ENCODE results near the gene SCAF11. TPM values are rescaled to one million over a fixed set of nuclear protein-coding genes. Genes with fewer than 3 reads are reported as not detected.

The SCAF11 gene
- total and polyA plus RNA-seq, 10 of the 15 experiments (the other 5 are each of a cell fraction or from before 2014, with no cell fraction given): 42.0 to 153 (median 100) TPM

GRCh38 chr12:45966486-45966885, 23.9 kb downstream of the SCAF11 start (continued):
- TF ChIP-seq E2F4 (IDR thresholded peaks at IDR 0.05; ENCODE audit: low read depth, low read length) (no peak), TCF3 (IDR thresholded peaks at IDR 0.05; ENCODE audit: borderline replicate concordance, insufficient read depth, low read depth, low read length) (no peak), TAF1 (IDR thresholded peaks at IDR 0.05; ENCODE audit: borderline replicate concordance, low read depth, low read length) (no peak), SREBF2 (IDR thresholded peaks at IDR 0.05; ENCODE audit: low read length) (no peak), MTA2 (IDR thresholded peaks at IDR 0.05; ENCODE audit: low read depth) (no peak), IKZF1 (conservative IDR thresholded peaks at IDR 0.05) (no peak), IRF4 (IDR thresholded peaks at IDR 0.05; ENCODE audit: low read depth, low read length) (no peak), POLR2AphosphoS5 (IDR thresholded peaks at IDR 0.05; ENCODE audit: low read length) (no peak), EED (IDR thresholded peaks at IDR 0.05; ENCODE audit: low read depth) (no peak)

- Histone ChIP-seq H3K9ac (ENCODE audit: control insufficient read depth, insufficient read depth, low read length) (no peak overlapping the region), H3K27me3 (replicated peaks in 1 of 2; ENCODE audit: control insufficient read depth in 2 of 2, insufficient read depth in 2 of 2, low read length in 1 of 2) (no peaks in the 10 kb centered on the region), H3K27ac (ENCODE audit: control insufficient read depth, insufficient read depth) (no peak overlapping the region), H2AFZ (ENCODE audit: control insufficient read depth, low read depth, low read length) (no peak overlapping the region), H3K4me1 (ENCODE audit: control insufficient read depth, insufficient read depth, low read length) (no peaks in the 10 kb centered on the region), H3K4me3 (no peak overlapping the region), H3K79me2 (ENCODE audit: control insufficient read depth, insufficient read depth, low read length) (peaks cover 26% of the 10 kb centered on the region), H3K9me3 (replicated peaks; ENCODE audit: control insufficient read depth, insufficient read depth, low read length) (peaks cover 3% of the 10 kb centered on the region; the same call in 2 of the 3 replicates), H3K36me3 (ENCODE audit: control insufficient read depth in 2 of 2, insufficient read depth in 2 of 2, low read length in 1 of 2) (peaks cover 0 to 24% of the 10 kb centered on the region in 2 experiments), H3K4me2 (ENCODE audit: control insufficient read depth, insufficient read depth) (no peak overlapping the region), H4K20me1 (ENCODE audit: control insufficient read depth, insufficient read depth) (no peaks in the 10 kb centered on the region; the same call in 1 of the 2 replicates)
- 97% methylated on average over 4 of the region's 4 CpGs for WGBS (ENCODE audit: insufficient coverage, insufficient replicate concordance, low lambda C conversion rate, missing lambda C conversion rate)
- intact Hi-C loops (cut with micrococcal nuclease; ENCODE audit: unreplicated experiment): no loop called here
- RAD21 ChIA-PET (ENCODE audit: unreplicated experiment): no interaction called here
- POLR2A ChIA-PET: no interaction called here
- FAIRE-seq: peak; percentile 23
- ATAC-seq: no peak
- in situ Hi-C loops (cut with MboI): no loop called here
- no TSS peak for BruUV-seq (replicated peaks)
- DNase-seq (ENCODE audit: low read depth, low spot score): no peak
- CTCF ChIA-PET: interaction anchor here (0.7 kb wide), 1 partner anchor 28 kb away, joined by 3 read pairs; no protein-coding TSS in a partner anchor
- SMC1A ChIA-PET (ENCODE audit: uncharacterized antibody, unreplicated experiment): interaction anchor here (1.9 kb wide), 1 partner anchor 9 kb away, joined by 4 read pairs; no protein-coding TSS in a partner anchor
- TF ChIP-seq ZNF217 (IDR thresholded peaks at IDR 0.05) (no peak), ASH2L (IDR thresholded peaks at IDR 0.05; ENCODE audit: borderline replicate concordance, low read depth) (no peak), SIX5 (IDR thresholded peaks at IDR 0.05; ENCODE audit: low read depth, low read length, severe bottlenecking) (no peak), BCL3 (IDR thresholded peaks at IDR 0.05; ENCODE audit: borderline replicate concordance, insufficient read depth, low read depth, low read length, poor library complexity, severe bottlenecking) (no peak), SRF (IDR thresholded peaks at IDR 0.05; ENCODE audit: low read depth in 2 of 2, low read length in 2 of 2) (no peak), RB1 (IDR thresholded peaks at IDR 0.05; ENCODE audit: borderline replicate concordance) (no peak), ZNF24 (IDR thresholded peaks at IDR 0.05) (no peak), CBFB (IDR thresholded peaks at IDR 0.05; ENCODE audit: low read depth) (no peak), JUNB (IDR thresholded peaks at IDR 0.05) (no peak), EP300 (IDR thresholded peaks at IDR 0.05; ENCODE audit: borderline replicate concordance in 1 of 2, control insufficient read depth in 1 of 2, low read depth in 2 of 2, low read length in 2 of 2) (no peak)
These were observed 27.6 kb downstream of the SCAF11 start for GRCh38 chr12:45962553-45963325.
